H1 (cell line): ENCODE data around the gene KANSL1L. TPM values are rescaled to one million over a fixed set of nuclear protein-coding genes. Genes with fewer than 3 reads are reported as not detected.

Experiments used
- CTCF ChIA-PET: fragments of 300-600 bp; sonication (Branson Sonifier 250); formaldehyde crosslinking; loops from one replicate; lab custom pipeline; 2021; ENCODE audit not compliant: partially characterized antibody; lab: Charles Lee
- POLR2A ChIA-PET: fragments of 300-600 bp; sonication (Branson Sonifier 250); formaldehyde crosslinking; loops from one replicate; lab custom pipeline; 2021; ENCODE audit warnings: inconsistent platforms; ENCODE audit not compliant: partially characterized antibody; lab: Charles Lee
- DNase-seq, 2 experiments: peaks; one replicate each; pipeline versions ENCODE4 v3.0.0 to v3.0.0-alpha.2; 2010 to 2022; ENCODE audit warnings: low spot score in 2 of 2, low read depth in 1 of 2, mixed read lengths in 1 of 2
- FAIRE-seq: peaks from 2 replicates; lab custom pipeline; 2011; peaks lifted over from hg19 to GRCh38; lab: Jason Lieb, UNC
- H2AFZ ChIP-seq: 2 replicates; pipeline ENCODE4 v1.8.1; 2012; ENCODE audit warnings: low read length, inconsistent platforms
- H2AK5ac ChIP-seq: 2 replicates; pipeline ENCODE4 v1.6.1; 2013; ENCODE audit warnings: low read depth, low read length
- H2BK120ac ChIP-seq: replicated peaks from 2 replicates; pipeline ENCODE3; 2013; ENCODE audit warnings: low read depth, low read length, inconsistent platforms
- H2BK12ac ChIP-seq: 2 replicates; pipeline ENCODE4 v1.6.1; 2013; ENCODE audit warnings: low read depth, low read length
- H2BK15ac ChIP-seq: 2 replicates; pipeline ENCODE4 v1.6.1; 2013; ENCODE audit warnings: low read length
- H2BK20ac ChIP-seq: 2 replicates; pipeline ENCODE4 v1.6.1; 2013; ENCODE audit warnings: low read length
- H2BK5ac ChIP-seq: 2 replicates; pipeline ENCODE4 v1.6.1; 2013; ENCODE audit warnings: low read depth, low read length
- H3K14ac ChIP-seq: 2 replicates; pipeline ENCODE4 v1.6.1; 2013; ENCODE audit warnings: inconsistent platforms; ENCODE audit not compliant: insufficient read length
- H3K18ac ChIP-seq: 2 replicates; pipeline ENCODE4 v1.6.1; 2013; ENCODE audit warnings: low read length; ENCODE audit errors: extremely low read depth
- H3K23ac ChIP-seq: 2 replicates; pipeline ENCODE4 v1.6.1; 2013; ENCODE audit warnings: inconsistent platforms; ENCODE audit not compliant: insufficient read length
- H3K23me2 ChIP-seq: 2 replicates; pipeline ENCODE4 v1.6.1; 2013; ENCODE audit warnings: low read depth, low read length
- H3K27ac ChIP-seq: 2 replicates; pipeline ENCODE4 v1.6.1; 2011; ENCODE audit warnings: low read depth, low read length, inconsistent platforms
- H3K27me3 ChIP-seq, 4 experiments: replicated peaks in 1 of 4; 1 replicate in 1 of 4; 2 replicates in 3 of 4; pipeline versions ENCODE4 v1.6.1 to v1.8.1; 2011 to 2013; ENCODE audit warnings: low read length in 3 of 4, mild to moderate bottlenecking in 3 of 4, inconsistent platforms in 2 of 4, mixed read lengths in 2 of 4, moderate library complexity in 1 of 4; ENCODE audit not compliant: control insufficient read depth in 3 of 4, insufficient read depth in 3 of 4; ENCODE audit errors: extremely low read depth in 1 of 4
- H3K36me3 ChIP-seq, 4 experiments: 2 replicates each; pipeline versions ENCODE4 v1.6.1 to v1.8.1; 2011 to 2013; ENCODE audit warnings: mild to moderate bottlenecking in 4 of 4, low read length in 3 of 4, moderate library complexity in 2 of 4, control low read depth in 1 of 4, inconsistent platforms in 1 of 4; ENCODE audit not compliant: insufficient read depth in 4 of 4, control insufficient read depth in 2 of 4
- H3K4ac ChIP-seq: replicated peaks from 2 replicates; pipeline ENCODE3; 2013; ENCODE audit warnings: low read length, low read depth, mixed read lengths, inconsistent platforms; ENCODE audit not compliant: insufficient read length
- H3K4me1 ChIP-seq, 4 experiments: replicated peaks in 1 of 4; 1 replicate in 1 of 4; 2 replicates in 3 of 4; pipeline versions ENCODE4 v1.6.1 to v1.8.1; 2011 to 2013; ENCODE audit warnings: low read length in 3 of 4, inconsistent platforms in 2 of 4, mixed read lengths in 1 of 4; ENCODE audit not compliant: insufficient read depth in 4 of 4, control insufficient read depth in 3 of 4
- H3K4me2 ChIP-seq, 2 experiments: 2 replicates each; pipeline versions ENCODE4 v1.6.1 to v1.8.1; 2011 to 2013; ENCODE audit warnings: low read depth in 2 of 2, low read length in 2 of 2, control low read depth in 1 of 2, inconsistent platforms in 1 of 2, mild to moderate bottlenecking in 1 of 2; ENCODE audit not compliant: insufficient read depth in 1 of 2
- H3K4me3 ChIP-seq, 4 experiments: fragments of 200-600, 300-600 bp in 1 of 4; sonication (generic), shearing (Covaris generic), sonication (Bioruptor Twin) in 1 of 4; 2 replicates each; pipeline versions ENCODE4 v1.5.1 to v1.8.1; 2011 to 2016; ENCODE audit warnings: low read length in 4 of 4, low read depth in 3 of 4, control low read depth in 2 of 4, inconsistent platforms in 2 of 4, mild to moderate bottlenecking in 2 of 4, mixed read lengths in 1 of 4, moderate library complexity in 1 of 4; ENCODE audit not compliant: insufficient read depth in 2 of 4; ENCODE audit errors: extremely low read depth in 1 of 4
- H3K56ac ChIP-seq: replicated peaks from 2 replicates; pipeline ENCODE3; 2013; ENCODE audit warnings: low read depth, mild to moderate bottlenecking, mixed read lengths, low read length, inconsistent platforms; ENCODE audit not compliant: insufficient read length
- H3K79me1 ChIP-seq: 2 replicates; pipeline ENCODE4 v1.6.1; 2013; ENCODE audit warnings: low read depth, low read length, control low read depth
- H3K79me2 ChIP-seq, 2 experiments: 2 replicates each; pipeline versions ENCODE4 v1.6.1 to v1.8.1; 2012 to 2013; ENCODE audit warnings: low read length in 2 of 2, mild to moderate bottlenecking in 2 of 2, inconsistent platforms in 1 of 2; ENCODE audit not compliant: insufficient read depth in 2 of 2, control insufficient read depth in 1 of 2
- H3K9ac ChIP-seq, 4 experiments: replicated peaks in 1 of 4; 1 replicate in 1 of 4; 2 replicates in 3 of 4; pipeline versions ENCODE4 v1.6.1 to v1.8.1; 2011 to 2013; ENCODE audit warnings: low read depth in 3 of 4, low read length in 3 of 4, control low read depth in 2 of 4, mild to moderate bottlenecking in 2 of 4, moderate library complexity in 2 of 4, inconsistent platforms in 1 of 4; ENCODE audit errors: extremely low read depth in 1 of 4
- H3K9me3 ChIP-seq, 2 experiments: 2 replicates each; pipeline versions ENCODE4 v1.6.1 to v1.8.1; 2012 to 2013; ENCODE audit warnings: mild to moderate bottlenecking in 2 of 2, moderate library complexity in 2 of 2, control low read depth in 1 of 2, inconsistent platforms in 1 of 2, low read depth in 1 of 2, low read length in 1 of 2, mixed read lengths in 1 of 2; ENCODE audit not compliant: insufficient read depth in 2 of 2
- H4K20me1 ChIP-seq, 2 experiments: replicated peaks in 1 of 2; 2 replicates each; pipeline versions ENCODE3 to v1.8.1; 2011 to 2013; ENCODE audit warnings: inconsistent platforms in 2 of 2, low read length in 2 of 2, mild to moderate bottlenecking in 1 of 2; ENCODE audit not compliant: insufficient read depth in 2 of 2, control insufficient read depth in 1 of 2
- H4K5ac ChIP-seq: 2 replicates; pipeline ENCODE4 v1.6.1; 2013; ENCODE audit warnings: low read length, low read depth, mixed read lengths, inconsistent platforms; ENCODE audit not compliant: insufficient read length
- H4K8ac ChIP-seq: 2 replicates; pipeline ENCODE4 v1.8.0; 2013; ENCODE audit warnings: mild to moderate bottlenecking, moderate library complexity, low read length, inconsistent platforms; ENCODE audit not compliant: insufficient read depth; ENCODE audit errors: extremely low read depth
- H4K91ac ChIP-seq: replicated peaks from 2 replicates; pipeline ENCODE3; 2013; ENCODE audit warnings: low read length, mixed read lengths, inconsistent platforms; ENCODE audit not compliant: insufficient read length
- CHD2 ChIP-seq: IDR thresholded peaks from 2 replicates; pipeline ENCODE4 v1.6.1; 2012; ENCODE audit warnings: low read length, improper control_type of control experiment
- CTBP2 ChIP-seq: IDR thresholded peaks from 2 replicates; pipeline ENCODE4 v1.7.0; 2011; ENCODE audit warnings: borderline replicate concordance, mild to moderate bottlenecking, moderate library complexity, mixed read lengths, low read length; ENCODE audit not compliant: insufficient read depth, insufficient read length
- WGBS, 2 experiments: shearing (Covaris generic) in 1 of 2; methylation state at CpG; one replicate each; pipeline versions ENCODE4 v1.1.6 to v1.1.7; 2013 to 2015; ENCODE audit warnings: low lambda C conversion rate in 2 of 2, mixed read lengths in 2 of 2, inconsistent platforms in 1 of 2, low coverage in 1 of 2, missing lambda C conversion rate in 1 of 2; ENCODE audit not compliant: insufficient replicate concordance in 2 of 2, insufficient coverage in 1 of 2, insufficient read length in 1 of 2; ENCODE audit errors: extremely low coverage in 1 of 2, missing lambda C conversion rate in 1 of 2; 5-methylcytosine and 5-hydroxymethylcytosine counted together
- polyA plus RNA-seq, 7 experiments: library from polyadenylated mRNA; depleted of rRNA in 3 of 7; stranded (reverse) in 5 of 7; unstranded in 2 of 7; fragments of >200 nt in 5 of 7; fragments of 200-250 nt in 2 of 7; gene quantifications; 1 replicate in 5 of 7; 2 replicates in 1 of 7; 4 replicates in 1 of 7; pipeline versions ENCODE4 v1.2.1 to v1.2.3, GENCODE V29; 2011 to 2013; ENCODE audit warnings: missing spikeins in 2 of 7, mixed read lengths in 2 of 7
- total RNA-seq: library from RNA; stranded (reverse); fragmentation: NEBNext Ultra II Directional; extraction: Animal tissue kit (Norgen Biotek cat#: 25700); gene quantifications from 2 replicates; pipeline ENCODE4 v1.2.1, GENCODE V29; 2021

The KANSL1L gene
- total and polyA plus RNA-seq, 2 of the 8 experiments (the other 6 are each of a cell fraction or from before 2014, with no cell fraction given): 5.4 to 17.2 TPM

DNA sequence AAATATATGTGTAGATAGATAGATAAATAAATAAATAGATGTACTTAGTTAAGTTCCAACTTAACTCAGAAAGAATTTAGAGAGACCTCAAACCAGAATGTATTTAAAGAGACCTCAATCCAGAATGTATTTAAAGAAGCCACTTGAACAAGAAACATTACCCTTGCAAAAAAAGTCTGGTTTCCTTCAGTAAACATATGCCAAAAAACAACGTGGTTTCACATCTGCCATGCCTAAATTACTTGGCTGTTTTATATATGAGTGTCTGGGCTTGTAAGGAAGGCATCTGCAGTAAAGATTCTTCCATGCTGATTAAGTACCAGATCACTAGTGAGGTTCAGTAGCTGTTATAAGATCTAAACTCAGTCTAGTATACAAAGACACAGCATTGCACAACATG is 197.9 kb downstream of the KANSL1L start:
- Histone ChIP-seq H4K8ac (no peak overlapping the region), H3K27me3 (no peaks in the 10 kb centered on the region), H2AK5ac (no peak overlapping the region), H2BK12ac (no peak overlapping the region), H3K9ac (no peak overlapping the region), H3K56ac (no peak overlapping the region), H3K4ac (no peak overlapping the region), H2BK120ac (no peak overlapping the region), H3K18ac (no peak overlapping the region), H3K4me1 (no peaks in the 10 kb centered on the region), H3K79me1 (no peaks in the 10 kb centered on the region), H3K23me2 (no peaks in the 10 kb centered on the region; the same call in 1 of the 2 replicates), H3K36me3 (no peaks in the 10 kb centered on the region), H3K4me2 (no peak overlapping the region), H3K14ac (no peak overlapping the region), H4K20me1 (no peaks in the 10 kb centered on the region), H2AFZ (no peak overlapping the region), H3K27ac (no peak overlapping the region), H2BK5ac (no peak overlapping the region), H3K4me3 (no peak overlapping the region), H4K5ac (no peak overlapping the region), H3K9me3 (no peaks in the 10 kb centered on the region), H3K23ac (no peak overlapping the region), H3K79me2 (no peaks in the 10 kb centered on the region), H2BK20ac (no peak overlapping the region), H4K91ac (no peak overlapping the region), H2BK15ac (no peak overlapping the region)
- DNase-seq (no peak), FAIRE-seq (no peak)
- WGBS, 2 experiments: 71% methylated on average over 1 of the region's 1 CpG; no CpG with 5 or more reads in 1 of the 2 experiments
- CTCF ChIA-PET: interaction anchor here (0.6 to 0.8 kb wide), 2 partner anchors 216 to 639 kb away, joined by 3 read pairs; no protein-coding TSS in a partner anchor
- POLR2A ChIA-PET: no interaction called here
- TF ChIP-seq CTBP2 (no peak), CHD2 (no peak)
